ACC112 (cell line): ENCODE results near the gene IFT80.

ENCODE experiments used
- H2AFZ ChIP-seq: fragments of 200-600 bp; sonication (generic); one replicate; pipeline ENCODE4 v1.6.0; 2017; ENCODE audit warnings: antibody characterized with exemption, low read length; ENCODE audit not compliant: unreplicated experiment
- H3K27ac ChIP-seq: fragments of 200-600 bp; sonication (generic); 2 replicates; pipeline ENCODE4 v1.5.1; 2014; ENCODE audit warnings: low read depth, mild to moderate bottlenecking, antibody characterized with exemption, low read length, moderate library complexity
- H3K27me3 ChIP-seq: fragments of 200-600 bp; sonication (generic); 2 replicates; pipeline ENCODE4 v1.6.1; 2014; ENCODE audit warnings: mild to moderate bottlenecking, antibody characterized with exemption, low read length, moderate library complexity, mixed read lengths; ENCODE audit not compliant: insufficient read depth
- H3K36me3 ChIP-seq: fragments of 200-600 bp; sonication (generic); 2 replicates; pipeline ENCODE4 v1.6.1; 2016; ENCODE audit warnings: mild to moderate bottlenecking, antibody characterized with exemption, low read length, moderate library complexity, mixed read lengths; ENCODE audit not compliant: insufficient read depth
- H3K4me1 ChIP-seq: fragments of 200-600 bp; sonication (generic); one replicate; pipeline ENCODE4 v1.6.1; 2016; ENCODE audit warnings: low read length, mixed read lengths; ENCODE audit not compliant: insufficient read depth, unreplicated experiment, control insufficient read depth
- H3K4me3 ChIP-seq: fragments of 200-600 bp; sonication (generic); 2 replicates; pipeline ENCODE4 v1.5.1; 2014; ENCODE audit warnings: mild to moderate bottlenecking, low read depth, low read length
- H3K79me2 ChIP-seq: fragments of 200-600 bp; sonication (generic); one replicate; pipeline ENCODE4 v1.6.0; 2016; ENCODE audit warnings: low read length; ENCODE audit not compliant: control insufficient read depth, unreplicated experiment, insufficient read depth

IFT80 gene

GRCh38 chr3:160319322-160319721, 79.7 kb downstream of the IFT80 start:
- no peak overlapping the region for H3K27ac ChIP-seq
- no peaks in the 10 kb centered on the region for H3K4me1 ChIP-seq
- H3K79me2 ChIP-seq: no peaks in the 10 kb centered on the region
- peaks cover 13% of the 10 kb centered on the region; the same call in 1 of the 2 replicates for H3K36me3 ChIP-seq
- no peak overlapping the region for H3K4me3 ChIP-seq
- H2AFZ ChIP-seq: no peak overlapping the region
- H3K27me3 ChIP-seq: no peaks in the 10 kb centered on the region

- Histone ChIP-seq H3K36me3 (peaks cover 18% of the 10 kb centered on the region; the same call in 1 of the 2 replicates), H3K27me3 (no peaks in the 10 kb centered on the region), H3K79me2 (no peaks in the 10 kb centered on the region), H2AFZ (no peak overlapping the region), H3K4me3 (no peak overlapping the region), H3K27ac (no peak overlapping the region), H3K4me1 (no peaks in the 10 kb centered on the region)
Measured at GRCh38 chr3:160314995-160315394, 84.0 kb downstream of the IFT80 start.

- H3K36me3 ChIP-seq: 0 out of 2 replicates have a peak, but pooled peaks cover 8% of the 10 kb centered on the region
- no peak overlapping the region for H2AFZ ChIP-seq
- H3K27ac ChIP-seq: no peak overlapping the region
- no peaks in the 10 kb centered on the region for H3K27me3 ChIP-seq
- no peaks in the 10 kb centered on the region for H3K4me1 ChIP-seq
- H3K79me2 ChIP-seq: no peaks in the 10 kb centered on the region
- H3K4me3 ChIP-seq: no peak overlapping the region
Measured at GRCh38 chr3:160312014-160312624, 86.9 kb downstream of the IFT80 start.

GRCh38 chr3:160302806-160303205, 96.2 kb downstream of the IFT80 start:
- H3K27me3 ChIP-seq: no peaks in the 10 kb centered on the region
- H3K4me1 ChIP-seq: no peaks in the 10 kb centered on the region
- no peak overlapping the region for H3K4me3 ChIP-seq
- H3K79me2 ChIP-seq: no peaks in the 10 kb centered on the region
- H2AFZ ChIP-seq: no peak overlapping the region
- peaks cover 5% of the 10 kb centered on the region for H3K36me3 ChIP-seq
- H3K27ac ChIP-seq: no peak overlapping the region

GRCh38 chr3:160296591-160296990, 102.4 kb downstream of the IFT80 start:
- Histone ChIP-seq H3K4me1 (peaks cover 7% of the 10 kb centered on the region), H3K27ac (no peak overlapping the region), H3K27me3 (no peaks in the 10 kb centered on the region), H3K36me3 (no peaks in the 10 kb centered on the region; the same call in 1 of the 2 replicates), H2AFZ (no peak overlapping the region), H3K79me2 (no peaks in the 10 kb centered on the region), H3K4me3 (no peak overlapping the region)

- no peak overlapping the region for H3K27ac ChIP-seq
- H3K36me3 ChIP-seq: no peaks in the 10 kb centered on the region; the same call in 1 of the 2 replicates
- no peak overlapping the region for H3K4me3 ChIP-seq
- H3K4me1 ChIP-seq: peaks cover 6% of the 10 kb centered on the region
- H2AFZ ChIP-seq: no peak overlapping the region
- no peaks in the 10 kb centered on the region for H3K27me3 ChIP-seq
- no peaks in the 10 kb centered on the region for H3K79me2 ChIP-seq
Measured at GRCh38 chr3:160291909-160292299, 107.1 kb downstream of the IFT80 start.

- H3K27ac ChIP-seq: no peak overlapping the region
- peaks cover 1% of the 10 kb centered on the region for H3K4me1 ChIP-seq
- no peaks in the 10 kb centered on the region; the same call in 1 of the 2 replicates for H3K36me3 ChIP-seq
- H3K4me3 ChIP-seq: no peak overlapping the region
- no peaks in the 10 kb centered on the region for H3K79me2 ChIP-seq
- H3K27me3 ChIP-seq: no peaks in the 10 kb centered on the region
- H2AFZ ChIP-seq: no peak overlapping the region
Measured at GRCh38 chr3:160291290-160291908, 107.6 kb downstream of the IFT80 start.

- no peaks in the 10 kb centered on the region for H3K79me2 ChIP-seq
- no peak overlapping the region for H3K27ac ChIP-seq
- no peaks in the 10 kb centered on the region; the same call in 1 of the 2 replicates for H3K36me3 ChIP-seq
- no peaks in the 10 kb centered on the region for H3K4me1 ChIP-seq
- no peak overlapping the region for H3K4me3 ChIP-seq
- no peaks in the 10 kb centered on the region for H3K27me3 ChIP-seq
- H2AFZ ChIP-seq: no peak overlapping the region
Measured at GRCh38 chr3:160287666-160288065, 111.4 kb downstream of the IFT80 start.

GRCh38 chr3:160286231-160286630, 112.8 kb downstream of the IFT80 start:
- H3K36me3 ChIP-seq: no peaks in the 10 kb centered on the region; the same call in 1 of the 2 replicates
- H2AFZ ChIP-seq: no peak overlapping the region
- H3K4me1 ChIP-seq: no peaks in the 10 kb centered on the region
- H3K4me3 ChIP-seq: no peak overlapping the region
- no peaks in the 10 kb centered on the region for H3K79me2 ChIP-seq
- no peak overlapping the region for H3K27ac ChIP-seq
- H3K27me3 ChIP-seq: no peaks in the 10 kb centered on the region

GRCh38 chr3:160280836-160281235, 118.2 kb downstream of the IFT80 start:
- Histone ChIP-seq H3K4me1 (no peaks in the 10 kb centered on the region), H3K27me3 (no peaks in the 10 kb centered on the region), H3K27ac (no peak overlapping the region), H3K79me2 (no peaks in the 10 kb centered on the region), H3K4me3 (no peak overlapping the region), H3K36me3 (peaks cover 16% of the 10 kb centered on the region), H2AFZ (no peak overlapping the region)

- no peak overlapping the region for H3K27ac ChIP-seq
- H3K36me3 ChIP-seq: peaks cover 24% of the 10 kb centered on the region
- no peak overlapping the region for H3K4me3 ChIP-seq
Measured at GRCh38 chr3:160279657-160280056, 119.4 kb downstream of the IFT80 start.

More at GRCh38 chr3:160279657-160280056, 119.4 kb downstream of the IFT80 start:
- H3K79me2 ChIP-seq: no peaks in the 10 kb centered on the region
- no peak overlapping the region for H2AFZ ChIP-seq
- H3K4me1 ChIP-seq: no peaks in the 10 kb centered on the region
- H3K27me3 ChIP-seq: no peaks in the 10 kb centered on the region
